ENCODE data around the gene FOXP3. TPM values are rescaled to one million over a fixed set of nuclear protein-coding genes. Genes with fewer than 3 reads are reported as not detected.
A peak's percentile ranks its signal among the peaks of the same experiment; 100 is the strongest.

FOXP3 gene
- total and polyA plus RNA-seq, 2 donors from 2014 or later: 0.45 to 2.0 TPM

DNA sequence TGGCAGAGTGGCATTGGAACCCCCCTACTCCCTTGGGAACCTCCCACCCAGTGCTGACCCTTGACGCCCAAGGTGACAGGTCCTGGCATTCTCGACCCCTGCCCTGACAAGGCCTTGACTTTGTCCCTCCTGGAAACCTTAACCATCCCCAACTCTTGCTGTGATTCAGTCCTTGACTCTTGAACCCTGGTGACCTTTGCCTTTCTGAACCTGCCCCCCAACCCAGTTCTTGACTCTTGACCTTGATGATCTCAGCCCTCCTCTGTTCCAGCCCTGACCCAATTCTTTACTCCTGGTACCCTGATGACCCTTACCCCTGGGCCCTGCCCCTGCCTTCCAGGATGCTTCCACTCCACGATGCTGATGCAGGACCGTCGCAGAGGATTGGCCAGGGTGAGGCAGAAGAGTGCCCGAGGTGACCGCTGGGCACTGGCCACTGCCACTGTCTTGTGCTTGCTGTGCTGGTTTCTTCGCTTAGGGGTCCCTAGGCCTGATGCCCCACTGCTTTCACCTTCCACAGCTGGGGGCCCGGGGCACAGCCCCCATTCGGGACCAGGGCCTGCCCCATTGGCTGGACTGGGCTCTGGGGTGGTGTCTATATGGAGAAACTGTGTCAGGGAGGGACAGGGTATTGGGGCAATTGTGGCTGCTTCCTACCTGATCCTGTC lies 33.0 kb downstream of the FOXP3 start:
- TF ChIP-seq, protein P1, sequence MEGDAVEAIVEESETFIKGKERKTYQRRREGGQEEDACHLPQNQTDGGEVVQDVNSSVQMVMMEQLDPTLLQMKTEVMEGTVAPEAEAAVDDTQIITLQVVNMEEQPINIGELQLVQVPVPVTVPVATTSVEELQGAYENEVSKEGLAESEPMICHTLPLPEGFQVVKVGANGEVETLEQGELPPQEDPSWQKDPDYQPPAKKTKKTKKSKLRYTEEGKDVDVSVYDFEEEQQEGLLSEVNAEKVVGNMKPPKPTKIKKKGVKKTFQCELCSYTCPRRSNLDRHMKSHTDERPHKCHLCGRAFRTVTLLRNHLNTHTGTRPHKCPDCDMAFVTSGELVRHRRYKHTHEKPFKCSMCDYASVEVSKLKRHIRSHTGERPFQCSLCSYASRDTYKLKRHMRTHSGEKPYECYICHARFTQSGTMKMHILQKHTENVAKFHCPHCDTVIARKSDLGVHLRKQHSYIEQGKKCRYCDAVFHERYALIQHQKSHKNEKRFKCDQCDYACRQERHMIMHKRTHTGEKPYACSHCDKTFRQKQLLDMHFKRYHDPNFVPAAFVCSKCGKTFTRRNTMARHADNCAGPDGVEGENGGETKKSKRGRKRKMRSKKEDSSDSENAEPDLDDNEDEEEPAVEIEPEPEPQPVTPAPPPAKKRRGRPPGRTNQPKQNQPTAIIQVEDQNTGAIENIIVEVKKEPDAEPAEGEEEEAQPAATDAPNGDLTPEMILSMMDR (IDR thresholded peaks at IDR 0.05; ENCODE audit: borderline replicate concordance, extremely low read depth, insufficient read depth): no peak
- no peak overlapping the region for H3K4me3 ChIP-seq (ENCODE audit: low read length in 3 of 3)
- no peaks in the 10 kb centered on the region for H3K36me3 ChIP-seq (ENCODE audit: control insufficient read depth in 2 of 3, insufficient read depth in 3 of 3, low read length in 3 of 3)
- no peak for FAIRE-seq
- intact Hi-C loops (cut with DNase I): no loop called here
- no peaks in the 10 kb centered on the region for H3K9me3 ChIP-seq (ENCODE audit: control insufficient read depth in 2 of 3, insufficient read depth in 1 of 3, low read length in 3 of 3)
- H3K27me3 ChIP-seq (ENCODE audit: control insufficient read depth, insufficient read depth, low read length): no peaks in the 10 kb centered on the region
- H3K9ac ChIP-seq (ENCODE audit: low read length in 3 of 3): no peak overlapping the region
- H3K4me1 ChIP-seq (ENCODE audit: control insufficient read depth in 2 of 3, insufficient read depth in 2 of 3, low read depth in 1 of 3, low read length in 3 of 3): no peaks in the 10 kb centered on the region
- no peak overlapping the region for H3K27ac ChIP-seq (ENCODE audit: low read depth in 2 of 2, low read length in 2 of 2)
- DNase-seq: peak in 1 of 5 donors; percentile 62

DNA sequence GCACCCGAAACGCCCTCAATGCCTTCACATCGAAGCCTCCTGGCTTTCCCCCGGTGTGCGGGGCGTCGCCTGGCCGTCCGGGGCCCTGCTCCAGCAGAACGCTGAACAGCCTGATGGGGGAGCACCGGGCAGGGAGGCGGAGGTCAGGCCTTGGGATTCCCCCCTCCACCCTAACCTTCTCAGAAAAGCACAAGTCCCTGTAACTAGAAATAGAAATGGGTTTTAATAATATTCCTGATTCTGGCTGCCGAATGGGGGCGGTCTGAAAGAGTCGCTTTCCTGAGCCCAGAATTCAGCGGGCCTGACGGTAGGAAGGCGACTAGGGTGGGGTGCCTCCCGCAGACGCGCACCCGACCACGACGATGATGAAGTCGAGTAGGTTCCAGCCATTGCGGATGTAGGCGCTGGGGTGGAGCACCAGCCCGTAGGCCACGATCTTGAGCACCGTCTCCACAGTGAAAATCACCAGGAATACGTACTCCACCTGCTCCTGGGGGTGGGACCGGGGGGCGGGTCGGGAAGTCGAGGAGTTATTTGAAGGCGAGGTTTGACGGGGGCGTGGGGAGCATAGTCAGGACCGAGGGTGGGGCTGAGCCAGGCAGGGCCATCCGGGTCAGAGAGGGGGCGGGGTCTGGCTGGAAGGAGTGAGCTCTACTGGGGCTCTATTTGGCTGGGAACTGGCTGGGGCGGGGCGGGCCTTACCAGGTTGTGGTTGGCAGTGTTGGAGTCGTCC lies 33.8 kb downstream of the FOXP3 start:
- Histone ChIP-seq H3K4me1 (ENCODE audit: control insufficient read depth in 2 of 3, insufficient read depth in 2 of 3, low read depth in 1 of 3, low read length in 3 of 3) (no peaks in the 10 kb centered on the region), H3K36me3 (ENCODE audit: control insufficient read depth in 2 of 3, insufficient read depth in 3 of 3, low read length in 3 of 3) (no peaks in the 10 kb centered on the region), H3K27ac (ENCODE audit: low read depth in 2 of 2, low read length in 2 of 2) (peak overlapping the region in 1 of 2 donors; percentile 28), H3K9me3 (ENCODE audit: control insufficient read depth in 2 of 3, insufficient read depth in 1 of 3, low read length in 3 of 3) (no peaks in the 10 kb centered on the region), H3K9ac (ENCODE audit: low read length in 3 of 3) (no peak overlapping the region), H3K27me3 (ENCODE audit: control insufficient read depth, insufficient read depth, low read length) (no peaks in the 10 kb centered on the region), H3K4me3 (ENCODE audit: low read length in 3 of 3) (peak overlapping the region in 2 of 3 donors; percentile 32 to 34)
- TF ChIP-seq, protein P1 (IDR thresholded peaks at IDR 0.05; ENCODE audit: borderline replicate concordance, extremely low read depth, insufficient read depth): peak; percentile 0
- DNase-seq (peak; percentile 10 to 91 (median 32)), FAIRE-seq (no peak)
- intact Hi-C loops (cut with DNase I): no loop called here

DNA sequence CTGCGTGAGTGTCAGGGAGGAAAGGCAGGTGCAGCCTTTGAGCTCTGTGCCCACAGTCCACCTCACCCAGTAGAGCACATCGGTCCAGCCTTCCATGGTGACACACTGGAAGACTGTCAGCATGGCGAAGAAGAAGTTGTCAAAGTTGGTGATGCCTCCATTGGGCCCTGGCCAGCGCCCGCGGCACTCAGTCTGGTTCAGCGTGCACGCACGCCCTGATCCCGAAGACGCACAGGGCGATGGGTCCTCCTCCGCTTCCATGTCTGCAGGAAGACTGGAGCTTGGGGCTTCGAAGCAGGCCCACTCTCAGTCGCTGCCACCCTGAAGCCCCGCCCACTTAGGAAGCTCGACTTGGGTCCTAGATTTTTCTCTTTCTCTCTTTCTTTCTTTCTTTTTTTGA lies 36.3 kb downstream of the FOXP3 start:
- intact Hi-C loops (cut with DNase I): no loop called here
- no peaks in the 10 kb centered on the region for H3K27me3 ChIP-seq (ENCODE audit: control insufficient read depth, insufficient read depth, low read length)
- H3K27ac ChIP-seq (ENCODE audit: low read depth in 2 of 2, low read length in 2 of 2): no peak overlapping the region
- no peaks in the 10 kb centered on the region for H3K9me3 ChIP-seq (ENCODE audit: control insufficient read depth in 2 of 3, insufficient read depth in 1 of 3, low read length in 3 of 3)
- TF ChIP-seq, protein P1 (IDR thresholded peaks at IDR 0.05; ENCODE audit: borderline replicate concordance, extremely low read depth, insufficient read depth): no peak
- FAIRE-seq (no peak), DNase-seq (peak in 1 of 5 donors; percentile 60)
- no peaks in the 10 kb centered on the region for H3K36me3 ChIP-seq (ENCODE audit: control insufficient read depth in 2 of 3, insufficient read depth in 3 of 3, low read length in 3 of 3)
- no peaks in the 10 kb centered on the region for H3K4me1 ChIP-seq (ENCODE audit: control insufficient read depth in 2 of 3, insufficient read depth in 2 of 3, low read depth in 1 of 3, low read length in 3 of 3)
- no peak overlapping the region for H3K4me3 ChIP-seq (ENCODE audit: low read length in 3 of 3)
- H3K9ac ChIP-seq (ENCODE audit: low read length in 3 of 3): no peak overlapping the region
